ENCODE results near the gene MEF2D. TPM values are rescaled to one million over a fixed set of nuclear protein-coding genes. Genes with fewer than 3 reads are reported as not detected.

Gene MEF2D
- total RNA-seq, 1 experiment from 2014 or later = 18.3 TPM

GRCh38 chr1:156487862-156488261, 12.7 kb downstream of the MEF2D start:
- no peaks in the 10 kb centered on the region for H3K36me3 ChIP-seq (ENCODE audit: insufficient read depth, low read length, poor library complexity, severe bottlenecking)
- TF ChIP-seq EZH2 (IDR thresholded peaks at IDR 0.05; ENCODE audit: borderline replicate concordance, low read depth, low read length, poor library complexity, severe bottlenecking) (no peak), CTCF (conservative IDR thresholded peaks at IDR 0.05; ENCODE audit: low read depth, low read length) (no peak)
- H3K9me3 ChIP-seq (ENCODE audit: low read depth, low read length, poor library complexity, severe bottlenecking) = no peaks in the 10 kb centered on the region
- H3K4me3 ChIP-seq (ENCODE audit: low read depth, low read length, poor library complexity, severe bottlenecking) = no peak overlapping the region
- no peaks in the 10 kb centered on the region for H3K27me3 ChIP-seq (replicated peaks; ENCODE audit: insufficient read depth, low read depth, low read length, poor library complexity)
- DNase-seq (ENCODE audit: low spot score) = no peak
- ChIA-PET CTCF (no interaction called here), POLR2A (ENCODE audit: low non-redundant PET) (no interaction called here)
- peaks cover 24% of the 10 kb centered on the region for H3K4me1 ChIP-seq (ENCODE audit: insufficient read depth, low read length, poor library complexity, severe bottlenecking)
- no peak overlapping the region for H3K27ac ChIP-seq (ENCODE audit: low read depth, low read length, poor library complexity, severe bottlenecking)
- no TSS peak for BruUV-seq (replicated peaks)
- intact Hi-C loops (cut with micrococcal nuclease; ENCODE audit: unreplicated experiment) = no loop called here

GRCh38 chr1:156486421-156487344, 13.9 kb downstream of the MEF2D start:
- DNase-seq (ENCODE audit: low spot score) = no peak
- no TSS peak for BruUV-seq (replicated peaks)
- H3K4me3 ChIP-seq (ENCODE audit: low read depth, low read length, poor library complexity, severe bottlenecking) = no peak overlapping the region
- no peaks in the 10 kb centered on the region for H3K9me3 ChIP-seq (ENCODE audit: low read depth, low read length, poor library complexity, severe bottlenecking)
- TF ChIP-seq CTCF (conservative IDR thresholded peaks at IDR 0.05; ENCODE audit: low read depth, low read length) (no peak), EZH2 (IDR thresholded peaks at IDR 0.05; ENCODE audit: borderline replicate concordance, low read depth, low read length, poor library complexity, severe bottlenecking) (no peak)
- peaks cover 6% of the 10 kb centered on the region for H3K36me3 ChIP-seq (ENCODE audit: insufficient read depth, low read length, poor library complexity, severe bottlenecking)
- H3K27ac ChIP-seq (ENCODE audit: low read depth, low read length, poor library complexity, severe bottlenecking) = no peak overlapping the region
- H3K4me1 ChIP-seq (ENCODE audit: insufficient read depth, low read length, poor library complexity, severe bottlenecking) = peaks cover 24% of the 10 kb centered on the region
- ChIA-PET CTCF (no interaction called here), POLR2A (ENCODE audit: low non-redundant PET) (no interaction called here)
- intact Hi-C loops (cut with micrococcal nuclease; ENCODE audit: unreplicated experiment) = no loop called here
- H3K27me3 ChIP-seq (replicated peaks; ENCODE audit: insufficient read depth, low read depth, low read length, poor library complexity) = no peaks in the 10 kb centered on the region

GRCh38 chr1:156485984-156486383, 14.6 kb downstream of the MEF2D start:
- Histone ChIP-seq H3K27ac (ENCODE audit: low read depth, low read length, poor library complexity, severe bottlenecking) (no peak overlapping the region), H3K36me3 (ENCODE audit: insufficient read depth, low read length, poor library complexity, severe bottlenecking) (peaks cover 11% of the 10 kb centered on the region), H3K4me1 (ENCODE audit: insufficient read depth, low read length, poor library complexity, severe bottlenecking) (peaks cover 22% of the 10 kb centered on the region), H3K4me3 (ENCODE audit: low read depth, low read length, poor library complexity, severe bottlenecking) (no peak overlapping the region), H3K27me3 (replicated peaks; ENCODE audit: insufficient read depth, low read depth, low read length, poor library complexity) (no peaks in the 10 kb centered on the region), H3K9me3 (ENCODE audit: low read depth, low read length, poor library complexity, severe bottlenecking) (no peaks in the 10 kb centered on the region)
- ChIA-PET POLR2A (ENCODE audit: low non-redundant PET) (no interaction called here), CTCF (no interaction called here)
- DNase-seq (ENCODE audit: low spot score) = no peak
- intact Hi-C loops (cut with micrococcal nuclease; ENCODE audit: unreplicated experiment) = no loop called here
- BruUV-seq (replicated peaks) = no TSS peak
- no peak for TF ChIP-seq EZH2 (IDR thresholded peaks at IDR 0.05; ENCODE audit: borderline replicate concordance, low read depth, low read length, poor library complexity, severe bottlenecking)
- no peak for TF ChIP-seq CTCF (conservative IDR thresholded peaks at IDR 0.05; ENCODE audit: low read depth, low read length)

Data from A673 (cell line).